MM.1S (cell line): ENCODE results near the gene SERPINE2.

ENCODE experiments used
- DNase-seq: peaks from one replicate; pipeline ENCODE4 v3.0.0-alpha.2; 2015
- H2AFZ ChIP-seq: fragments of 300-600 bp; sonication (generic); 2 replicates; pipeline ENCODE4 v1.6.0; 2016; ENCODE audit warnings: antibody characterized with exemption, low read length
- H3F3A ChIP-seq: fragments of 300-600 bp; sonication (generic); 2 replicates; pipeline ENCODE4 v1.6.1; 2016; ENCODE audit warnings: mild to moderate bottlenecking, antibody characterized with exemption, low read length, moderate library complexity, mixed read lengths; ENCODE audit not compliant: insufficient read depth
- H3K27ac ChIP-seq: fragments of 300-600 bp; sonication (generic); 2 replicates; pipeline ENCODE4 v1.5.1; 2016; ENCODE audit warnings: mild to moderate bottlenecking, low read length
- H3K27me3 ChIP-seq: fragments of 300-600 bp; sonication (generic); replicated peaks from 2 replicates; pipeline ENCODE4 v1.6.0; 2016; ENCODE audit warnings: low read length; ENCODE audit not compliant: insufficient read depth
- H3K36me3 ChIP-seq: fragments of 300-600 bp; sonication (generic); replicated peaks from 2 replicates; pipeline ENCODE4 v1.6.1; 2016; ENCODE audit warnings: mild to moderate bottlenecking, low read length, mixed read lengths; ENCODE audit not compliant: insufficient read depth
- H3K4me1 ChIP-seq: fragments of 300-600 bp; sonication (generic); 2 replicates; pipeline ENCODE4 v1.6.1; 2016; ENCODE audit warnings: low read length, mixed read lengths
- H3K4me2 ChIP-seq: fragments of 300-600 bp; sonication (generic); 2 replicates; pipeline ENCODE4 v1.6.0; 2016; ENCODE audit warnings: low read depth, low read length
- H3K4me3 ChIP-seq: fragments of 300-600 bp; sonication (generic); 2 replicates; pipeline ENCODE4 v1.5.1; 2016; ENCODE audit warnings: low read length, mixed read lengths
- H3K79me2 ChIP-seq: fragments of 300-600 bp; sonication (generic); 2 replicates; pipeline ENCODE4 v1.6.1; 2016; ENCODE audit warnings: mixed run types, low read length, mixed read lengths
- H3K9ac ChIP-seq: fragments of 300-600 bp; sonication (generic); 2 replicates; pipeline ENCODE4 v1.6.1; 2016; ENCODE audit warnings: low read length, mixed read lengths
- H3K9me2 ChIP-seq: fragments of 300-600 bp; sonication (generic); replicated peaks from 2 replicates; pipeline ENCODE4 v1.6.1; 2016; ENCODE audit warnings: mild to moderate bottlenecking, low read length, mixed read lengths; ENCODE audit not compliant: insufficient read depth
- H3K9me3 ChIP-seq: fragments of 300-600 bp; sonication (generic); replicated peaks from 2 replicates; pipeline ENCODE4 v1.6.1; 2016; ENCODE audit warnings: mild to moderate bottlenecking, low read length, mixed read lengths; ENCODE audit not compliant: insufficient read depth
- H4K20me1 ChIP-seq: fragments of 300-600 bp; sonication (generic); 2 replicates; pipeline ENCODE4 v1.6.1; 2016; ENCODE audit warnings: mild to moderate bottlenecking, low read length, moderate library complexity, mixed read lengths; ENCODE audit not compliant: insufficient read depth
- EZH2 ChIP-seq: fragments of 300-600 bp; sonication (generic); optimal IDR thresholded peaks from 2 replicates; pipeline ENCODE3; 2017; ENCODE audit warnings: low read depth, mild to moderate bottlenecking, antibody characterized with exemption, low read length, mixed read lengths
- EZH2phosphoT487 ChIP-seq: fragments of 300-600 bp; sonication (generic); IDR thresholded peaks from 2 replicates; pipeline ENCODE4 v1.6.1; 2018; ENCODE audit warnings: antibody characterized with exemption, low read length
- TF ChIP-seq, protein P1 (sequence below): fragments of 300-600 bp; sonication (generic); IDR thresholded peaks from 2 replicates; pipeline ENCODE4 v1.5.1; 2016; ENCODE audit warnings: antibody characterized with exemption, low read length, mixed read lengths

SERPINE2 gene

DNA sequence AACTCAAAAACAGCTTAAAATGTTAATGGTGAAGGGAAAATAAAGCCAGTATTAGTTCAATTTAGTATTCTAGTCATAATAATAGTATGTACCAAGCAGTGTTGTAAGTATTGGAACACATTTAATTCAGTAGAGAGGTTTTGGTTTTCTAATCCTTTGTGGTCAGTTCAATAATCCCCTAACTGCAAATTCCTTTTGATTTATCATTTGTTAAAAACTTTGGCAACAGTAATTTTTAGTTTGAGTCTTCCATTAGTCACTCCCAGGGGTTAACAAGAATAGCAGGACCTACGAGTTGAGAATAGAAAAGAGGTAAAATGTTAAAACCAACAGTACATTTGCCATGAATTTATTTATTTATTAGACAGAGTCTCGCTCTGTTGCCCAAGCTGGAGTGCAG lies 71.1 kb downstream of the SERPINE2 start:
- Histone ChIP-seq H3K4me1 (no peaks in the 10 kb centered on the region), H3K27ac (no peak overlapping the region), H3F3A (no peaks in the 10 kb centered on the region), H3K36me3 (peaks cover 5% of the 10 kb centered on the region), H3K27me3 (no peaks in the 10 kb centered on the region), H3K9me3 (no peaks in the 10 kb centered on the region), H3K4me3 (no peak overlapping the region), H4K20me1 (no peaks in the 10 kb centered on the region), H3K4me2 (no peak overlapping the region), H3K79me2 (peaks cover 14% of the 10 kb centered on the region; the same call in 1 of the 2 replicates), H3K9ac (no peak overlapping the region), H2AFZ (no peak overlapping the region), H3K9me2 (no peaks in the 10 kb centered on the region)
- TF ChIP-seq, protein P1, sequence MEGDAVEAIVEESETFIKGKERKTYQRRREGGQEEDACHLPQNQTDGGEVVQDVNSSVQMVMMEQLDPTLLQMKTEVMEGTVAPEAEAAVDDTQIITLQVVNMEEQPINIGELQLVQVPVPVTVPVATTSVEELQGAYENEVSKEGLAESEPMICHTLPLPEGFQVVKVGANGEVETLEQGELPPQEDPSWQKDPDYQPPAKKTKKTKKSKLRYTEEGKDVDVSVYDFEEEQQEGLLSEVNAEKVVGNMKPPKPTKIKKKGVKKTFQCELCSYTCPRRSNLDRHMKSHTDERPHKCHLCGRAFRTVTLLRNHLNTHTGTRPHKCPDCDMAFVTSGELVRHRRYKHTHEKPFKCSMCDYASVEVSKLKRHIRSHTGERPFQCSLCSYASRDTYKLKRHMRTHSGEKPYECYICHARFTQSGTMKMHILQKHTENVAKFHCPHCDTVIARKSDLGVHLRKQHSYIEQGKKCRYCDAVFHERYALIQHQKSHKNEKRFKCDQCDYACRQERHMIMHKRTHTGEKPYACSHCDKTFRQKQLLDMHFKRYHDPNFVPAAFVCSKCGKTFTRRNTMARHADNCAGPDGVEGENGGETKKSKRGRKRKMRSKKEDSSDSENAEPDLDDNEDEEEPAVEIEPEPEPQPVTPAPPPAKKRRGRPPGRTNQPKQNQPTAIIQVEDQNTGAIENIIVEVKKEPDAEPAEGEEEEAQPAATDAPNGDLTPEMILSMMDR, result no peak
- no peak for TF ChIP-seq EZH2
- no peak for TF ChIP-seq EZH2phosphoT487
- no peak for DNase-seq

DNA sequence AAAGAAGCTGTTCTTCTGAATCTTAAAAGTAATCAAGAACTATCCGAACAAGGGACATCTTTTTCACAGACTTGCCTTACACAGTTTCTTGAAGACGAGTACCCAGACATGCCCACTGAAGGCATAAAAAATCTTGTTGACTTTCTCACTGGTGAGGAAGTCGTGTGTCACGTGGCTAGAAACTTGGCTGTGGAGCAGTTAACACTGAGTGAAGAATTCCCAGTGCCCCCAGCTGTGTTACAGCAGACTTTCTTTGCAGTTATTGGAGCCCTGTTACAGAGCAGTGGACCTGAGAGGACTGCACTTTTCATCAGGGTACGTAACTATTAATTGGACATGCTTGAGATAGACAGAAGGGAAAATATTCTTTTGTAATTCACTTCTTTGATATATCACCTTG lies 79.4 kb downstream of the SERPINE2 start:
- TF ChIP-seq EZH2 (no peak), EZH2phosphoT487 (no peak)
- TF ChIP-seq, protein P1, result no peak
- peaks cover 33% of the 10 kb centered on the region for H3K4me1 ChIP-seq
- H3F3A ChIP-seq, result peaks cover 10% of the 10 kb centered on the region; the same call in 1 of the 2 replicates
- peaks cover 65% of the 10 kb centered on the region for H3K79me2 ChIP-seq
- peaks cover 11% of the 10 kb centered on the region for H3K36me3 ChIP-seq
- H3K27ac ChIP-seq, result no peak overlapping the region
- 0 out of 2 replicates have a peak overlapping the region, but pooled peaks have one; percentile 2 for H3K4me2 ChIP-seq
- no peak overlapping the region for H2AFZ ChIP-seq
- H3K27me3 ChIP-seq, result no peaks in the 10 kb centered on the region
- no peaks in the 10 kb centered on the region for H3K9me3 ChIP-seq
- no peaks in the 10 kb centered on the region for H3K9me2 ChIP-seq
- H4K20me1 ChIP-seq, result no peaks in the 10 kb centered on the region
- H3K9ac ChIP-seq, result no peak overlapping the region
- no peak for DNase-seq
- no peak overlapping the region for H3K4me3 ChIP-seq

DNA sequence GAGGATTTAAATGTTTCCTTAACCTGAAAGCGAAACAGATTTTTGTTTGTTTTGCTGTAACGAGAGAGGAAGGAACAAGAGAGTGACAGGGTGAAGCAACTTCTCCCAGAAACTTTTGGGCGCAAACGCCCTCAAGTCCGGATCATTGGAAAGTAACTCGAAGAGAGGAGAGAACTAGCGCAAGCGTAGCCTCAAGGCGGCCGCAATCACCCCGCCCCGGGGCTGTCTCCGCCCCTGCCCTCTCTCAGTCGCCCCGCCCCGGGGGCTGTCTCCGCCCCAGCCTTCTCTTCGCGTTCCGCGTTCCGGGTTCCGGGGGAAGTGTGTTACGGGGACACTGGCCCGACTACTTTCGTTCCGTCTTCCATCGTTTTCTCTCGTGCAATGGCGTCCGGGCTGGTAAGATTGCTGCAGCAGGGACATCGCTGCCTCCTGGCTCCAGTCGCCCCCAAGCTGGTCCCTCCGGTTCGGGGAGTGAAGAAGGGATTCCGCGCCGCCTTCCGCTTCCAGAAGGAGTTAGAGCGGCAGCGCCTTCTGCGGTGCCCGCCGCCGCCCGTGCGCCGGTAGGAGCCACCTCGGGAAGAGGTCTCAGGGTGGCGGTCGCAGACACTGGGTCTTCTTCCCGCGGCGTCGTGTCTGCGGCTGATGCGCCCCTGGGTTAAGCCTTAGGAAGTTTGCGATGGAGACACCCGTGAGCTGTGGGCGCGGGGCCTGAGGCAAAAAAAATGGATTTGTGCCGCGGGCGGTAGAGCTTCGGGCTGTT lies 81.8 kb downstream of the SERPINE2 start, which contains the start of gene MRPL44:
MRPL44 (plus strand) TSS at position 372 of the 760 bp plus-strand sequence; CDS start at position 382, 10 bp downstream.
- H3K27me3 ChIP-seq, result no peaks in the 10 kb centered on the region
- H2AFZ ChIP-seq, result peak within 1 kb of the TSS; percentile 94
- no peaks in the 10 kb centered on the region for H3K9me3 ChIP-seq
- TF ChIP-seq EZH2, result no peak
- no peak for TF ChIP-seq EZH2phosphoT487
- TF ChIP-seq, protein P1, result no peak
- H3K79me2 ChIP-seq, result peaks cover 51% of the 10 kb centered on the region
- H3K36me3 ChIP-seq, result peaks cover 6% of the 10 kb centered on the region; the same call in 1 of the 2 replicates
- peak within 1 kb of the TSS; percentile 90 for H3K9ac ChIP-seq
- peak; percentile 94 for DNase-seq
- H4K20me1 ChIP-seq, result no peaks in the 10 kb centered on the region
- peak within 1 kb of the TSS; percentile 82 for H3K4me2 ChIP-seq
- H3K27ac ChIP-seq, result peak within 1 kb of the TSS; percentile 41; the same call in 1 of the 2 replicates
- H3K4me3 ChIP-seq, result peak within 1 kb of the TSS; percentile 97
- no peaks in the 10 kb centered on the region for H3K9me2 ChIP-seq
- H3K4me1 ChIP-seq, result peaks cover 38% of the 10 kb centered on the region
- H3F3A ChIP-seq, result peaks cover 13% of the 10 kb centered on the region
